Adrenal gland (tissue), 12 donors: Measurements from ENCODE around the gene SLC25A23. TPM values are rescaled to one million over a fixed set of nuclear protein-coding genes. Genes with fewer than 3 reads are reported as not detected.
A peak's percentile ranks its signal among the peaks of the same experiment; 100 is the strongest.

Experiments
- DNase-seq, 7 donors: peaks; one replicate each; pipeline ENCODE4 v3.0.0-alpha.2; 2019 to 2020
- H3K27ac ChIP-seq, 5 donors: fragments of 200-600 bp; sonication (generic) in 4 of 5; 1 replicate in 3 of 5; 2 replicates in 2 of 5; pipeline versions ENCODE4 v1.5.1 to v1.8.0; 2016 to 2020; ENCODE audit warnings: mild to moderate bottlenecking in 1 of 5
- H3K27me3 ChIP-seq: fragments of 200-600 bp; 2 replicates; pipeline ENCODE4 v1.8.0; 2021
- H3K36me3 ChIP-seq, 2 donors: fragments of 200-600 bp; replicated peaks in 1 of 2; 1 replicate in 1 of 2; 2 replicates in 1 of 2; pipeline versions ENCODE4 v1.5.1 to v1.8.0; 2018 to 2022
- H3K4me1 ChIP-seq, 2 donors: fragments of 200-600 bp; replicated peaks in 1 of 2; 1 replicate in 1 of 2; 2 replicates in 1 of 2; pipeline versions ENCODE4 v1.5.1 to v1.8.0; 2018 to 2021
- H3K4me3 ChIP-seq, 4 donors: fragments of 200-600 bp; sonication (generic) in 3 of 4; one replicate each; pipeline ENCODE4 v1.5.1; 2016 to 2018
- H3K9me3 ChIP-seq, 3 donors: fragments of 200-600 bp; sonication (generic) in 1 of 3; replicated peaks in 1 of 3; 1 replicate in 2 of 3; 2 replicates in 1 of 3; pipeline versions ENCODE4 v1.5.1 to v1.8.0; 2016 to 2021
- CTCF ChIP-seq, 6 experiments: fragments of 450-650 bp in 4 of 6; fragments of 200-600 bp in 2 of 6; sonication (generic) in 1 of 6; IDR thresholded peaks; 1 replicate in 5 of 6; 2 replicates in 1 of 6; pipeline versions ENCODE4 v1.5.1 to v1.8.0; 2016 to 2021; ENCODE audit warnings: antibody characterized with exemption in 6 of 6, mild to moderate bottlenecking in 2 of 6, moderate library complexity in 1 of 6
- POLR2A ChIP-seq, 2 donors: fragments of 450-650 bp; IDR thresholded peaks; one replicate each; pipeline ENCODE4 v1.6.1; 2017; ENCODE audit warnings: antibody characterized with exemption in 2 of 2, mild to moderate bottlenecking in 2 of 2, moderate library complexity in 1 of 2
- WGBS, 4 donors: extraction: QIAGEN DNeasy Blood & Tissue Kit in 2 of 4; methylation state at CpG; one replicate each; pipeline versions ENCODE4 v1.1.5 to v1.1.7; 2013 to 2017; 5-methylcytosine and 5-hydroxymethylcytosine counted together
- intact Hi-C, 2 donors: fragments of 100-400 bp; cut with DNase I; formaldehyde crosslinking; loops; one replicate each; pipeline versions ENCODE4 v1.14.1 to v1.15.0; 2022 to 2023
- polyA plus RNA-seq, 3 donors: library from polyadenylated mRNA; stranded (reverse); fragments of 200-250 nt in 2 of 3; fragments of 350-450 nt in 1 of 3; fragmentation: Illumina TruSeq in 1 of 3; extraction: RNeasy Lipid Tissue Mini Kit (QIAGEN cat#74804) in 1 of 3; gene quantifications; one replicate each; pipeline ENCODE4 v1.2.3, GENCODE V29; 2013 to 2014
- total RNA-seq, 9 donors: library from RNA; depleted of rRNA in 4 of 9; stranded (reverse); fragments of >200 nt in 4 of 9; fragments of 120-200 nt in 1 of 9; fragmentation: NEBNext Ultra II Directional in 1 of 9; extraction: Animal tissue kit (Norgen Biotek cat#: 25700) in 1 of 9; gene quantifications; one replicate each; pipeline versions ENCODE4 v1.1.0 to v1.2.4, GENCODE V29; 2013 to 2023
- donor health status: healthy with polysubstance abuse.
- donor health status: Bipolar disorder and iron deficiency.
- donor health status: DM: yes; HTN: yes; CAD: no.
- donor health status: DM: no; HTN: no; CAD: no.
- donor health status: DM: no; HTN: no; CAD: no.
- donor health status: DM: yes; HTN: yes; CAD: no.

The SLC25A23 gene
- total and polyA plus RNA-seq, 12 donors, result 41.2 to 189 (median 69.1) TPM

DNA sequence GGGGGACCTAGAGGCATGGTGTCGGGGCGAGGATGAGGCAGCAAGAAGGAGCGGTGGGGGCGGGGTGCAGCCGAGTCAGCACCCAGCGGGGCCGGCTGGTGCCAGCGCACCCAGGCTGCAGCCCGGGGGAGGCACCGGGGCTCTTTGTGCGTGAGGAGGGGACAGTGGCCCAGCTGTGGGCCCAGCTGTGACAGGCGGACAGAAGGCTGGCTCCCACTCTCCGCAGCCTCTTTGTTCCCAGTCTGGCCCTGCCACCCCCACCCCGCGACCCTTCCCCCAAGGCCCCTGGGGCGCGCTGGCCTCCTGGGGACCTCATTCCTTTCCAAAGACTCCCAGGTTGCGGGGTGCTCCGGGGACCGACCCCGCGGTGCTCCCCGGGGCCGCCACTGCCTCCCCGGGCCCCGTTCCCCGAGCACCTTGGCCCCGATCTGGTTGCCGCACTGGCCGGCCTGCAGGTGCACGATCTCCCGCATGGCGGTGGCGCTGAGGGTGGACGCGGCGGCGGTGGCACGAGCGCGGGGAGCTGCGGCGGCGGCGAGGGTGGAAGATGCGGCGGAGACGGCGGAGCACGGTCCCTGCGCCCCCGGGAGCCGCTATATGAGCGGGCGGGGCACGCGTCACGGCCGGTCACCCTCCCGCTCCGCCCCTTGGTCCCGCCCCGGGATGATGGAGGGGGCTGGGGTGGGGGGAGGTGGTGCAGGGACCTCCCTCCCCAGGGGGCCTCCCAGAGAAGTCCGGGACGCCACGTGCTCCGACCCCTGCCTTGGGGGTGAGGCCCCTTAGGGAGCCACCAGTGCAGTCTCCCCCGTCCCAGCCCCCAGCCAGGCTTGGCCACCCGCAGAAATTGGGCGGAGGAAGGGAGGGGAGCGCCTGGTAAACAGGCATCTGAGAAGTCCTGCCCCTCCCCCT, 42.4 kb upstream of the SLC25A23 start, which contains the start of gene TUBB4A:
Gene TUBB4A (minus strand): TSS at position 570 of the 909 bp plus-strand sequence. CDS start 97 bp downstream, at position 473.
- Histone ChIP-seq H3K4me1 (peaks cover 17 to 41% of the 10 kb centered on the region in 2 donors), H3K27ac (peak within 1 kb of the TSS; percentile 39 to 79 (median 74)), H3K9me3 (no peaks in the 10 kb centered on the region), H3K4me3 (peak within 1 kb of the TSS in 3 of 4 donors; percentile 22 to 62 (median 59)), H3K27me3 (no peaks in the 10 kb centered on the region), H3K36me3 (no peaks in the 10 kb centered on the region)
- DNase-seq, result peak in 6 of 7 donors; percentile 45 to 72 (median 69)
- 1 to 3% (median 1%) methylated on average over 8 to 71 of the region's 71 CpGs for WGBS, 4 donors
- intact Hi-C loops, result no loop called here
- TF ChIP-seq POLR2A (IDR thresholded peaks at IDR 0.05) (peak; percentile 65 to 73), CTCF (IDR thresholded peaks at IDR 0.05) (peak in 2 of 6 experiments; percentile 5 to 40)

- Histone ChIP-seq H3K36me3 (no peaks in the 10 kb centered on the region), H3K4me1 (peaks cover 17 to 41% of the 10 kb centered on the region in 2 donors), H3K27ac (peak overlapping the region in 3 of 5 donors; percentile 74 to 79 (median 76)), H3K4me3 (peak overlapping the region in 3 of 4 donors; percentile 22 to 62 (median 59)), H3K9me3 (no peaks in the 10 kb centered on the region), H3K27me3 (no peaks in the 10 kb centered on the region)
- 14 to 50% (median 31%) methylated on average over 12 to 24 of the region's 24 CpGs for WGBS, 4 donors
- TF ChIP-seq CTCF (IDR thresholded peaks at IDR 0.05), result no peak
- no peak for TF ChIP-seq POLR2A (IDR thresholded peaks at IDR 0.05)
- DNase-seq, result no peak
- intact Hi-C loops, result no loop called here
These were observed 41.5 kb upstream of the SLC25A23 start for GRCh38 chr19:6500837-6501739.

DNA sequence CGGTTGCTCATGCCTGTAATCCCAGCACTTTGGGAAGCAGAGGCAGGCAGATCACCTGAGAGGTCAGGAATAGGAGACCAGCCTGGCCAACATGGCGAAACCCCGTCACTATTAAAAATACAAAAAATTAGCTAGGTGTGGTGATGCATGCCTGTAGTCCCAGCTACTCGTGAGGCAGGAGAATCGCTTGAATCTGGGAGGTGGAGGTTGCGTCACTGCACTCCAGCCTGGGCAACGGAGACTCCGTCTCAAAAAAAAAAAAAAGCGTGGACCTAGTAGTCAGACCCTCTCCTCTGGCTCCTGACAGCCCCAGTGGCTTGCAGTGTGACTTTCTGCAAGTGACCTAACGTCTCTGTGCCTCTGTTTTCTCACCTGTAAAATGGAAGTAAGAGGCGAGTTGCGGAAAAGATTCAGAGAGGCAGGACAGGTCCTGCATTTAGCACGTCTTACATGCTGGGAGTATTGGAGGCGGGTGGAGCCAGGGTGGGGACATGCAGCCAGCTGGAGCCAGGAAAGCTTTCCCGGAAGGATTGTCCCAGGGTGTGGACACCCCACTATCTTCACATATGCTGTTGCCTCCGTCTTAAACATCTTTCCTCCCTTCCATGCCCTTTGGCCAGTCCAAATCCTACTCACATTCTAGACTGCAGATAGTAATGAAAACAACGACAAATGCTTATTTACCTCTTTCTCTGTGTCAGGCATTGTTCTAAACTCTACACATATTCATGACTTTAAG, 39.6 kb upstream of the SLC25A23 start:
- Histone ChIP-seq H3K27me3 (no peaks in the 10 kb centered on the region), H3K36me3 (no peaks in the 10 kb centered on the region), H3K27ac (peak overlapping the region; percentile 2 to 87 (median 36)), H3K4me3 (peak overlapping the region in 1 of 4 donors; percentile 59), H3K9me3 (no peaks in the 10 kb centered on the region), H3K4me1 (peaks cover 17 to 41% of the 10 kb centered on the region in 2 donors)
- intact Hi-C loops, result no loop called here
- TF ChIP-seq CTCF (IDR thresholded peaks at IDR 0.05) (no peak), POLR2A (IDR thresholded peaks at IDR 0.05) (peak; percentile 11 to 38)
- 38 to 49% (median 43%) methylated on average over 17 of the region's 17 CpGs for WGBS, 4 donors
- DNase-seq, result peak in 4 of 7 donors; percentile 50 to 64 (median 55)
